Prostate gland (tissue), 2 donors: ENCODE measurements around the gene MYO5B.

Experiments used
- POLR2A ChIP-seq: fragments of 450-650 bp; IDR thresholded peaks from one replicate; pipeline ENCODE4 v1.6.1; 2016; ENCODE audit warnings: antibody characterized with exemption, mild to moderate bottlenecking
- POLR2AphosphoS5 ChIP-seq: sonication (generic); formaldehyde crosslinking; IDR thresholded peaks from one replicate; pipeline ENCODE4 v1.6.1; 2017; ENCODE audit warnings: antibody characterized with exemption
- TF ChIP-seq, protein P1 (sequence below), 4 experiments: fragments of 200-600 bp in 2 of 4; fragments of 450-650 bp in 2 of 4; sonication (generic) in 2 of 4; IDR thresholded peaks; 1 replicate in 3 of 4; 2 replicates in 1 of 4; pipeline ENCODE4 v1.5.1; 2016 to 2019; ENCODE audit warnings: antibody characterized with exemption in 4 of 4, mild to moderate bottlenecking in 2 of 4, moderate library complexity in 2 of 4

DNA sequence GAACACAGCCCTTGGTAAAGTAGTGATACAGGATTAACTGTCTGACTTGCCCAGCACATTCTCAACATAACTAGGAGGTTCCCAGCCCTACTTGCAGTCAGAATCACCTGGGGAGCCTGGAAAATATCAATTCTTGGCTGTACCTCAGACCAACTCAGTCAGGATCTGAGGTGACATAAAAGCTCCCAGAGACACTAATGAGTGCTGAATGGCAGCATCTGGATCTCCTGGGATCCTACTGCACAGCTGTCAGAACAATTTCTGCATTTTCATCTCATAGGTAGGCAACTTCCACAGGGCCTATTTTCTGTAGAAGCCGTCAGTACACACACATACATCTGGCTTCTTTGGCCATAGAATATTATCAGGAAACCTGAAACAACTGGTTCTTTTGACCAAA, 138.8 kb downstream of the MYO5B start:
- TF ChIP-seq POLR2A (no peak), POLR2AphosphoS5 (no peak)
- TF ChIP-seq, protein P1, sequence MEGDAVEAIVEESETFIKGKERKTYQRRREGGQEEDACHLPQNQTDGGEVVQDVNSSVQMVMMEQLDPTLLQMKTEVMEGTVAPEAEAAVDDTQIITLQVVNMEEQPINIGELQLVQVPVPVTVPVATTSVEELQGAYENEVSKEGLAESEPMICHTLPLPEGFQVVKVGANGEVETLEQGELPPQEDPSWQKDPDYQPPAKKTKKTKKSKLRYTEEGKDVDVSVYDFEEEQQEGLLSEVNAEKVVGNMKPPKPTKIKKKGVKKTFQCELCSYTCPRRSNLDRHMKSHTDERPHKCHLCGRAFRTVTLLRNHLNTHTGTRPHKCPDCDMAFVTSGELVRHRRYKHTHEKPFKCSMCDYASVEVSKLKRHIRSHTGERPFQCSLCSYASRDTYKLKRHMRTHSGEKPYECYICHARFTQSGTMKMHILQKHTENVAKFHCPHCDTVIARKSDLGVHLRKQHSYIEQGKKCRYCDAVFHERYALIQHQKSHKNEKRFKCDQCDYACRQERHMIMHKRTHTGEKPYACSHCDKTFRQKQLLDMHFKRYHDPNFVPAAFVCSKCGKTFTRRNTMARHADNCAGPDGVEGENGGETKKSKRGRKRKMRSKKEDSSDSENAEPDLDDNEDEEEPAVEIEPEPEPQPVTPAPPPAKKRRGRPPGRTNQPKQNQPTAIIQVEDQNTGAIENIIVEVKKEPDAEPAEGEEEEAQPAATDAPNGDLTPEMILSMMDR (IDR thresholded peaks at IDR 0.05), result no peak
